Eye (tissue), 1 donor: ENCODE data around the gene RCAN3.

Experiments
- DNase-seq: peaks from one replicate; pipeline ENCODE4 v3.0.0-alpha.2; 2015

RCAN3 gene

DNA sequence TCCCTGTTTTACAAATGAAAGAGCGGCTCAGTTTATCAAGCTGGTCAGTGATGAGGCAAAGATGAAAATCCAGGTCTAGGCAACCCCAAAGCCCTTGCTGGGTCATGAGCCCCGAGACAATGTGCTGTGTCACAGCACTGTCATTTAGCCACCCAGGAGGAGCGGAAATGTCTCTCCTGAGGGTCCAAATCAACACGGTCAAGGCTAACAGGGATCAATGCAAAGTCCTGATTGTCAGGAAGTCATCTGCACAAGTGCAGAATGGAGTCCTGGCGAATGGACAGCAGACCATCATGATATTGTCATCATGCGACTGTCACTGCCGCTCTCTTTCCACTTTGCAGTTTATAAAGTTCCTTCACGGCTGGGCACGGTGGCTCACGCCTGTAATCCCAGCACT, 83.5 kb downstream of the RCAN3 start:
- no peak for DNase-seq

DNA sequence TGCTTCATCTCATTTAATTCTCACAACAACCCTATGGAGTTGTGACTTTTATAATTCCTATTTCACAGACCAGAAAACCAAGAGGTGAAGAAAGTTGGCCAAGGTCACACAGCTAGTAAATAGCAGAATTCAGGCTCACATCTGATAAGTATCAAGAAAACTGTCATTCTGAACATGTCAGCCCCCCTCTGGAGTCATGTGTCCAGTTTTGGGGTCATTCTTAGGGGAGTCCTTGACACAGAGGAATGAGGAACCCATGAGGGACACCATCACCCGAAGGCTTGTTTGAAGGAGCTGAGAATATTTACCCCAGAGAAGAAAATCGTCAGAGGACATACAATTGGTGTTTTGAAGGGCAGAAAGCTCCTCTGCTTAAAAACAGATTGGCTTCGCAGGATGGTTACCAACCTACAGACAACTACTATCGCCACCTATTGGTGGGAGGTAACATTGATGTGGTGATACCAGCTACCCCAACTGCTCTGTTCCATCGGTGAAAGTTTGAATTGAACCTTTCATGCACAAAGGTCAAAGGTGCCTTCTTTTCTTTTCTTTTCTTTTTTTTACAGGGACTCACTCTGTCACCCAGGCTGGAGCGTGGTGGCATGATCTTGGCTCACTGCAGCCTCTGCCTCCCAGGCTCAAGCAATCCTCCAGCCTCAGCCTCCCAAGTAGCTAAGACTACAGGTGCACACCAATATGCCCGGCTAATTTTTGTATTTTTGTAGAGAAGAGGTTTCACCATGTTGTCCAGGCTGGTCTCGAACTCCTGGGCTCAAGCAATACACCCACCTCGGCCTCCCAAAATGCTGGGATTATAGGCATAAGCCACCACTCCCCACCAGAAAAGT, 84.6 kb downstream of the RCAN3 start:
- DNase-seq, result peak; percentile 71

DNA sequence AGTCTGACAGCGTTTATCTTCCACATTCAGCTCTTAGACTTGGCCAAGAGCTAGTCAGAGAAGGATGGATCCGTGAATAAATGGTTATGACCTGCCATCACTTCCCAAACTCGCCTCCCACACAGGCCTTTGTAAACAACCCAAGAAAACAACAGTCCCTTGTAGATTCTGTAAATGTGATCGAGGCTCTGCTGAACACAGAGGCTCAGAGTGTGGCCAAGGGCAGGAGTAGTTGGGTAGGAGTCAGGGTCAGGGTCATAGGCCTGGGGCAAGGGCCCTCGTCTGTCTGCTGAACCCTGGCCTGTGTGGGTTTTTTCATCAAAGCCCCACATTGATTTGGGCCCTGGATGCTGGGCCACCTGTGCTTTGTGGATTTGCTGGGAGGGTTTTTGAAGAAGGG, 85.9 kb downstream of the RCAN3 start:
- no peak for DNase-seq

DNA sequence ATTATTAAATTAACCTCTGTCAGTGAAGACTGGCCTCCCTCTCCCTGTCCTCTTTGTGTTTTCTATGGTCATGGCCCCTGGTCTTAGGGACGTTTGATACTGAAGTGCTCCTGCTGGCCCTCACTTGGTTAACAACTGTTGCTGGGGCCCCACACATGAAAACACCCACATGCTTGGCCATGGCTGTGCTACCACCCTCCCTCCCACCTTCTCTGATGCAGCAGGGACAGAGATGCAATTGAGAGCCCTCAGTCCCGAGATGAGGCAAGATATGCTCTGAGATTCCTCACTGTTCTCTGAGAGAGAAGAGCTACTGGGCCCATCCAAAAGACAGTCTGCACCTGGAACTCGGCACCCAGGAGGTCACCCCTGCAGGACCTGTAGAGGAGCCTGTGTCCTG, 86.6 kb downstream of the RCAN3 start:
- DNase-seq, result no peak
